Right atrium auricular region (tissue), 2 donors: ENCODE data around the gene ZMIZ1. TPM values are rescaled to one million over a fixed set of nuclear protein-coding genes. Genes with fewer than 3 reads are reported as not detected.
"Not testable (repeated sequence)": the region's sequence is repeated elsewhere in the genome, so short reads cannot be mapped to it uniquely, and the experiment has no call there.

Experiments
- DNase-seq: peaks from one replicate; pipeline ENCODE4 v3.0.0-alpha.2; 2019; ENCODE audit warnings: low spot score
- H3K27ac ChIP-seq, 2 donors: fragments of 200-600 bp; sonication (generic); 1 replicate in 1 of 2; 2 replicates in 1 of 2; pipeline ENCODE4 v1.5.1; 2016 to 2019
- H3K27me3 ChIP-seq, 2 donors: fragments of 200-600 bp; sonication (generic); one replicate each; pipeline versions ENCODE4 v1.5.1 to v1.6.0; 2017 to 2019
- H3K36me3 ChIP-seq: fragments of 200-600 bp; sonication (generic); one replicate; pipeline ENCODE4 v1.5.1; 2016
- H3K4me1 ChIP-seq, 2 donors: fragments of 200-600 bp; sonication (generic); one replicate each; pipeline versions ENCODE4 v1.5.1 to v1.6.0; 2017 to 2019
- H3K4me3 ChIP-seq, 2 donors: fragments of 200-600 bp; sonication (generic); 1 replicate in 1 of 2; 2 replicates in 1 of 2; pipeline ENCODE4 v1.5.1; 2017 to 2019; ENCODE audit warnings: mild to moderate bottlenecking in 1 of 2, moderate library complexity in 1 of 2
- H3K9me3 ChIP-seq, 2 donors: fragments of 200-600 bp; sonication (generic); one replicate each; pipeline ENCODE4 v1.5.1; 2019
- CTCF ChIP-seq, 2 donors: fragments of 200-600 bp; sonication (generic); IDR thresholded peaks; one replicate each; pipeline ENCODE4 v1.5.1; 2019; ENCODE audit warnings: antibody characterized with exemption in 2 of 2
- total RNA-seq, 2 donors: library from RNA; depleted of rRNA; stranded (reverse); fragments of >200 nt; gene quantifications; one replicate each; pipeline ENCODE4 v1.1.0, GENCODE V29; 2016

ZMIZ1 gene
- total RNA-seq, 2 donors from 2014 or later, result 59.3 to 71.0 TPM

DNA sequence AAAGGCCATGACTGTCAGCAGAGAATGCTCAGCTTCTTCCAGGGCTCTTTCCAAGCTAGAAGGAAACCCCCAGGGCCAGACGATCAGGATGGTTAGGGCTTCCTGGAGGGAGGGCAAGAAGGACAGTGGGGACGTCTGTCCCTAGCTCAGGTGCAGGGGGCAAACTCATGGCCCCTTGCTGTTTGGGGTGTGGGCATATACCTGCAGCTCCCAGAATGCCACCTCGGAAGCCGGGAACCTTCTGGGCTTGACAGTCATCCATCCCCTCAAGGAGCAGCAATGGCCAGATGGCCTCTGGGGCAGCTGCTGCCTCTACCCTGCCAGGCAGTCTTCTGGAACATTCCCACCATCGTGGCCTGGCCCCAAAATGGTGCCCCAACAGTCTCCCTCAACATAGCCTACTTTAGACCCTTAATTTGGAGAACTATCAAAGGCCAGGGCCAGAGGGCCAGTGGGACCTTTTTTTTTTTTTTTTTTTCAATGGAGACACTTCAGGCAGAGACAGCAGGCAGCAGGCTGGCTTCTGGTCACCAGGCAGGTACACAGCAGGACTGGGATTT is 40.2 kb upstream of the ZMIZ1 start:
- DNase-seq, result no peak
- H3K4me1 ChIP-seq, result peaks cover 0 to 21% of the 10 kb centered on the region in 2 donors
- no peak overlapping the region for H3K27ac ChIP-seq
- no peaks in the 10 kb centered on the region for H3K9me3 ChIP-seq
- H3K27me3 ChIP-seq, result no peaks in the 10 kb centered on the region
- no peak for TF ChIP-seq CTCF (IDR thresholded peaks at IDR 0.05)
- no peaks in the 10 kb centered on the region for H3K36me3 ChIP-seq
- H3K4me3 ChIP-seq, result no peak overlapping the region

GRCh38 chr10:79029478-79030390 is 39.0 kb upstream of the ZMIZ1 start:
- Histone ChIP-seq H3K36me3 (no peaks in the 10 kb centered on the region), H3K27me3 (no peaks in the 10 kb centered on the region), H3K27ac (no peak overlapping the region), H3K9me3 (no peaks in the 10 kb centered on the region), H3K4me1 (peaks cover 0 to 10% of the 10 kb centered on the region in 2 donors), H3K4me3 (no peak overlapping the region)
- no peak for DNase-seq
- TF ChIP-seq CTCF (IDR thresholded peaks at IDR 0.05), result no peak

DNA sequence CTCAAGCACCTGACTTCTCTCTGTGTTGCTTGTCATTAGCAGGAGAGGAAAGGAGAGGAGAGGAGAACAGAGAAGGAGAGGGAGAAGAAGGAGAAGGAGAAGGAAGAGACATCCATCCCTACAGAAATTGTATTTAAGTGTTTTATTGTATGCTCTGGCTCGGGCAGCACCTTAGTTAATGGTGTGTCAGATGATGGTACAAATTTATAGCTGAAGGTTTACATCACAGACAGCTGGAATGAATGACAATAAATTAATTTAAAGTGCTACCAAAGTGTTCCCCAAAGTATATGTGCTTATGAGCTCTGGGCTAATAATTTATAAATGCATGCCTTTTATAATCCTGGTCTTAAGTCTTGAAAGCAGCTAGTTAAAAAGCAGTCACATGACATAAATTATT is 38.1 kb upstream of the ZMIZ1 start:
- Histone ChIP-seq H3K27ac (no peak overlapping the region), H3K4me1 (peaks cover 0 to under 1% of the 10 kb centered on the region in 2 donors), H3K4me3 (no peak overlapping the region), H3K9me3 (no peaks in the 10 kb centered on the region), H3K36me3 (no peaks in the 10 kb centered on the region), H3K27me3 (no peaks in the 10 kb centered on the region)
- no peak for TF ChIP-seq CTCF (IDR thresholded peaks at IDR 0.05)
- DNase-seq, result no peak

GRCh38 chr10:79031723-79032122 is 37.0 kb upstream of the ZMIZ1 start:
- H3K36me3 ChIP-seq, result no peaks in the 10 kb centered on the region
- no peaks in the 10 kb centered on the region for H3K9me3 ChIP-seq
- TF ChIP-seq CTCF (IDR thresholded peaks at IDR 0.05), result no peak
- H3K4me1 ChIP-seq, result no peaks in the 10 kb centered on the region
- no peak overlapping the region for H3K4me3 ChIP-seq
- no peaks in the 10 kb centered on the region for H3K27me3 ChIP-seq
- H3K27ac ChIP-seq, result no peak overlapping the region
- no peak for DNase-seq

DNA sequence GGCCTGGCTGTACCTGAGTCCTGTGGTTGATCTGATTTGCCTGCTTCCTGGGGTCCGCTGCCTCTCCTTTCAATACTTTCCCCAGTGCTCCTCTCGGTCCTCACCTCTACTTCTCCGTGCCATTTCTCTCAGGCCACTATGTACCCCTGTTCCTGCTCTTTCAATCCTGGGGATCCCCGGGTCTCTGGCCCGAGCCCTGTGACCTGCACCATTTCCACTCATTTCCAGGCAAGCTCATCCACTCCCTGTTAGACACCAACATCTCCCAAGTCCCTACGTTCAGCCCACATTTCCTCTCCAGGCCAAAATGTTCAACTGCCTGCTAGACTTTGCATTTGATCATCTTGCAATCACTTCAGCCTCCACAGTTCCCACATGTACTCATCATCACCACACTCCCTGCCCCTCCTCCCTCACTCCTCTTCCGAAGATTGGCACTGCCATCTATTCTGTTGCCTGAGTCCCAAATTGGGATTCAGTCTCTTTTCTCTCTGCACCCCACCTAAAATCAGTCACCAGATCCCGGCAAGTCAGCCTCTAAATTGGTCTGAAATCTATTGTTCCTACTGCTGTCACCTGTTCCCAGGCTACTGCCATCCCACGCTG is 34.4 kb upstream of the ZMIZ1 start:
- Histone ChIP-seq H3K4me1 (no peaks in the 10 kb centered on the region), H3K27ac (no peak overlapping the region), H3K27me3 (no peaks in the 10 kb centered on the region), H3K36me3 (no peaks in the 10 kb centered on the region), H3K4me3 (no peak overlapping the region), H3K9me3 (no peaks in the 10 kb centered on the region)
- no peak for DNase-seq
- no peak for TF ChIP-seq CTCF (IDR thresholded peaks at IDR 0.05)

- H3K9me3 ChIP-seq, H3K4me1 ChIP-seq, H3K4me3 ChIP-seq, H3K27ac ChIP-seq, H3K36me3 ChIP-seq, H3K27me3 ChIP-seq, DNase-seq: not testable (repeated sequence)
Measured at GRCh38 chr10:79036416-79036815, 32.4 kb upstream of the ZMIZ1 start.
